Measurements from ENCODE around the gene HIPK3.
"Not testable (repeated sequence)": the region's sequence is repeated elsewhere in the genome, so short reads cannot be mapped to it uniquely, and the experiment has no call there.

The HIPK3 gene

DNA sequence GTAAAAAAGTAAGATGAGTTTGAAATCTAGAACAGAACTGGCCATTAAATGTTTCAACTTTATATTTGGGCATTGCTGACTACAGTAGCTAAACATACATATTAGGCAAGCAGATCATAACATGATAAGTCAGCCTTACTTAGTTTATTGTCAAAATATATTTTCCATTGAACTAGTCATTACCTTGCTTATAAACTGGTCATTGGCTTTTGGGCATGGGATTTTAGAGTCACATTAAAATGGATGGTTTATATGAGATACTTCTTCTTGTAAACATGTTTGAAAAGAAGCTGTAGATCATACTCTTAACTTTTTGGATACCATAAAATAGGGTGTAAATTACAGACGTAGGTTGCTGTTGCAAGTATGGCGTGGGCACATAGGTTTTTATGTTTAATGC lies 2.7 kb downstream of the HIPK3 start:
- peak; percentile 30 for DNase-seq (ENCODE audit: low spot score)

- not testable (repeated sequence) for DNase-seq (ENCODE audit: low spot score)
Measured at GRCh38 chr11:33261350-33261749, 4.2 kb downstream of the HIPK3 start.

GRCh38 chr11:33262011-33262645 lies 4.9 kb downstream of the HIPK3 start:
- no peak for DNase-seq (ENCODE audit: low spot score)

DNA sequence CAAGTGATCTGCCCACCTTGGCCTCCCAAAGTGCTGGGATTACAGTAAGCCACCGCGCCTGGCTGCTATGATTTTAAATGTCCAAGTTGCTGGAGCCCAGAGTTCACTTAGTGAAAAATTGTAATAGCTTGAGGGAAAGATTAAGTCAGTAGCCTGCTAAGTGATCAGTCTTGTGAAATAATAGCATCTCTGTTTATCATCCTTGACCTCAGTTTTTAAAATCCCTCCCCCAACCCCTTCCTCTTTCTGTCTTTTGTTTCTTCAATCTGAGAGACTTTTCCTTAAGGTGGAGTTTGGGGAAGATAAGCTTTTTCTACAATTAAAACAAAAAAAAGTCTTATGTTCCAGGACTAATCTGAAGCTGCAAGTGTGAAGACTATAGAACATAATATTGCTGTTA lies 6.4 kb downstream of the HIPK3 start:
- no peak for DNase-seq (ENCODE audit: low spot score)

GRCh38 chr11:33264926-33265325 lies 7.7 kb downstream of the HIPK3 start:
- DNase-seq (ENCODE audit: low spot score), result no peak

GRCh38 chr11:33266393-33267215 lies 9.4 kb downstream of the HIPK3 start:
- no peak for DNase-seq (ENCODE audit: low spot score)

DNA sequence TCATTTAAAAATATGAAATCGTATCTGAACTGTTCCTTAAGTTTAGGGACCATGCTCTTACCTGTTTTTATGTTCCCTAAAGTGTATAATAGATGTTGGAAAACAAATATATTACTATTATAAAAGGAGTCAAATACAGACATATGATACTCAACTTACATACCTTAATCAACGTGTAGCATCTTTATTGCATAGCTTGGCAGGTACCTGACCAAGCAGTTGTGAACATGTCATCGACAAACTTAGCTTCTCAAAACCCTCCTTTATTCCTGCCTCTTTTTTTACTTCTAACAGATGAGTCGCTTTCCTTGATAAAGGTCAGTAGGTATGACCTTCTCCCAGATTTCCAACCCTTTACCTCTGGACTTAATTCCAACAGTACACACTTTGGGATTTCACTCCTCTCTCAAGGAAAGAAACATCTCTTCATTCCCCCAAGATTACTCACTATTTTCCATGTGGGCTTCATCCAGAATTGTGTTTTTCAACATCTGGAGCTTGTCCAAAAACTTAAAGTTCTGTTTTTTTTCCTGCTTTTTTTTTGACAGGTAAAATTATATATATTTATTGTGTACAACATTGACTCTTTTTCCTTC lies 11.9 kb downstream of the HIPK3 start:
- no peak for DNase-seq (ENCODE audit: low spot score)

GRCh38 chr11:33269822-33270221 lies 12.6 kb downstream of the HIPK3 start:
- no peak for DNase-seq (ENCODE audit: low spot score)

GRCh38 chr11:33271059-33271458 lies 13.9 kb downstream of the HIPK3 start:
- no peak for DNase-seq (ENCODE audit: low spot score)

- no peak for DNase-seq (ENCODE audit: low spot score)
Measured at GRCh38 chr11:33272338-33273107, 15.3 kb downstream of the HIPK3 start.

GRCh38 chr11:33273656-33274055 lies 16.5 kb downstream of the HIPK3 start:
- no peak for DNase-seq (ENCODE audit: low spot score)

DNA sequence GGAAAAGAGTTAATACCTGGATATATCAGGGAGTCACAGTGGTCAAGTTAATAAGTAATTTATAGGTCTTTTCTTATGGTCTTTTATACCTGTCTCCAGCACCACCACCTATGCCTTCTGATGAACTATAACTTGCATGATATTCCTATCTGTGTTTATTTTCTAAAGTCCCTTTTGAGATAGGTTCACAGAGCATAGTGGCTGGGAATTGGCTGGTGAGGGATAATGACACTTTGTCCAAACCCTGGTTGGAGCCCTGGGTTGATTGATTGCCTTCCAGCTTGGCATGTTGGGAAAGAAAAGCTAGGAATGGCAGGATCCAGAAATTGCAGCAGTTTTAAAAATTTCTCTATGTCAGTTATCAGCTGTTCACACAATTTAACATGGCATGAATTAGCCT lies 23.2 kb downstream of the HIPK3 start:
- DNase-seq (ENCODE audit: low spot score), result no peak

GRCh38 chr11:33281758-33282157 lies 24.6 kb downstream of the HIPK3 start:
- DNase-seq (ENCODE audit: low spot score), result no peak

- no peak for DNase-seq (ENCODE audit: low spot score)
Measured at GRCh38 chr11:33284818-33285217, 27.6 kb downstream of the HIPK3 start.

GRCh38 chr11:33290319-33290718 lies 33.1 kb downstream of the HIPK3 start:
- DNase-seq (ENCODE audit: low spot score), result no peak

- no peak for DNase-seq (ENCODE audit: low spot score)
Measured at GRCh38 chr11:33291004-33291777, 34.0 kb downstream of the HIPK3 start.

DNA sequence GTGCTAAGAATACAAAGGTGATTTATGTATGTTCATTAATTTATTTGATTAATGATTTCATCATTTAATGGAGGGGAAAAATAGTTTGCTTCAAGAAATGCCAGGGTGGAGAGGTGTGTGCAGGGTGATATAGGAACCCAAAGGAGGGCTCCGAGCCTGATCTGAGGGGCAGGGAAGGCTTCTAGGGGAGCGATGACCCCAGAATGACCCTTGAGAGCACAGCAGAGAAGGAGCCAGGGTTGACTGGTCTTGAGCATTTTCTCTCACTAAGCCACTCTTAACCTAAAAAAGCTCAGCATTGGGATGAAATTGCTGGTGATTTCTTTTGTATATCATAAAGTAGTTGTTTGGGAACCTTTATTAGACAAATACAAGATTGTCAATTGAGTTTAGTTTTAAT lies 35.1 kb downstream of the HIPK3 start:
- DNase-seq (ENCODE audit: low spot score), result no peak

GRCh38 chr11:33294224-33294623 lies 37.0 kb downstream of the HIPK3 start:
- DNase-seq (ENCODE audit: low spot score), result no peak

DNA sequence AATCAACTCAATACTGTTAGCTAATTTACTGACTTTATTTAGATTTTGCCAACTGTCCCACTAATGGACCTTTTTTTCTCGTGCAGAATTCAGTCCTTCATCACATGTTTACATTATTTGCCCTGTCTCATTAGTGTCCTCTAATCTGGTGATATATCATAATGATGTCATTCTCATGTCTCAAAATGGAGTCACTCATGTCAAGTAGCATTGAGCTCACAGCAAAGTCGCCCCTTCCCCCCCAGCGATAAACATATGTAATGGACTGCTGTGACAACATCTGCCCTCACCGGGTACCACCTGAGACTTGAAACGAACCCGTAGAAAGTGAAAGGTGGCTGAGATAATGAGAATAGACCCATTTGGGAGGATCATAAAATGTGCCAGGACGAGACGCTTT lies 37.6 kb downstream of the HIPK3 start:
- DNase-seq (ENCODE audit: low spot score), result no peak

- DNase-seq (ENCODE audit: low spot score), result no peak
Measured at GRCh38 chr11:33296695-33297094, 39.5 kb downstream of the HIPK3 start.

DNA sequence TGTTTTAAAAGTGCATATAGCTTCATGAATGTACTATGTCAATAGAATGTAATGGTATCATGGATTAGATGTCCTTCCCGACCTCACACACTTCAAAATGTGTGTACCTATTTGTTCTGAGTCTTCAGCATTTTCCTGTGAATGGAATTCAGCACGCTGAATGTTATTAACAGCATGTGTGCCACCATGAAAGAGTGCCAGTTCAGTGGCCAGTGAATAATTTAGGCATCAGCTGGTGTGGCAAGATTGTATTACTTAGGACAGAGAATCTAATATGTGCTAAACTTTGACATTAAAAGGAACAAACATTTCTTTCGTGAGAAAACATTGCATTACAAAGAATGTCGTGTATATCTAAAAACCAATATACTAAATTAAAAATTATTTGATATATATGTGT lies 46.4 kb downstream of the HIPK3 start:
- no peak for DNase-seq (ENCODE audit: low spot score)

DNA sequence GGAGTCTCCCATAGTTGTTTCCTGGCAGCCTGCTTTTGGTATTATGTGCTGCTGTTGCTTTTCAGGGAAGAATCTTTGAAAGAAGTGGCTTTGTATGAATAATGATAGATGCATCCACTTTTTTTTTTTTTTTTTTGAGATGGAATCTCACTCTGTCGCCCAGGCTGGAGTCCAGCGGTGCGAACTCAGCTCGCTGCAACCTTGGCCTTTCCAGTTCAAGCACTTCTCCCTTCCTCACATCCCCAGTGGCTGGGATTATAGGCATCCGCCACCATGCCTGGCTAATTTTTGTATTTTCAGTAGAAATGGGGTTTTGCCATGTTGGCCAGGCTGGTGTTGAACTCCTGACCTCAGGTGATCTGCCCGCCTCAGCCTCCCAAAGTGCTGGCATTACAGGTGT lies 49.6 kb downstream of the HIPK3 start:
- not testable (repeated sequence) for DNase-seq (ENCODE audit: low spot score)
